SJSA1 (cell line): ENCODE data around the gene RPS27L. TPM values are rescaled to one million over a fixed set of nuclear protein-coding genes. Genes with fewer than 3 reads are reported as not detected.

Experiments used
- DNase-seq, 2 experiments: peaks; one replicate each; pipeline ENCODE4 v3.0.0-alpha.2; 2015 to 2020; ENCODE audit warnings: low spot score in 2 of 2, low read depth in 1 of 2
- H3K27ac ChIP-seq: fragments of 250-450 bp; sonication (Bioruptor Pico); 2 replicates; pipeline ENCODE4 v1.5.1; 2020; ENCODE audit warnings: mild to moderate bottlenecking, moderate library complexity
- H3K27me3 ChIP-seq: fragments of 250-450 bp; sonication (Bioruptor Pico); replicated peaks from 2 replicates; pipeline ENCODE4 v1.5.1; 2020; ENCODE audit warnings: mild to moderate bottlenecking, moderate library complexity
- H3K36me3 ChIP-seq: fragments of 250-450 bp; sonication (Bioruptor Pico); 2 replicates; pipeline ENCODE4 v1.5.1; 2020; ENCODE audit warnings: mild to moderate bottlenecking
- H3K4me1 ChIP-seq: fragments of 250-450 bp; sonication (Bioruptor Pico); replicated peaks from 2 replicates; pipeline ENCODE4 v1.6.1; 2021; ENCODE audit warnings: mild to moderate bottlenecking
- H3K4me3 ChIP-seq: fragments of 250-450 bp; sonication (Bioruptor Pico); 2 replicates; pipeline ENCODE4 v1.5.1; 2020; ENCODE audit warnings: mild to moderate bottlenecking
- H3K9me3 ChIP-seq: fragments of 250-450 bp; sonication (Bioruptor Pico); replicated peaks from 2 replicates; pipeline ENCODE4 v1.5.1; 2020; ENCODE audit warnings: mild to moderate bottlenecking
- total RNA-seq: library from RNA; depleted of rRNA; stranded (reverse); fragments of >200 nt; shearing (Covaris generic); gene quantifications from 2 replicates; pipeline ENCODE4 v1.2.3, GENCODE V29; 2014

The RPS27L gene
- total RNA-seq, 1 experiment from 2014 or later = 148 TPM

- Histone ChIP-seq H3K4me1 (peaks cover 4% of the 10 kb centered on the region; the same call in 1 of the 2 replicates), H3K4me3 (no peak overlapping the region), H3K9me3 (no peaks in the 10 kb centered on the region), H3K27ac (no peak overlapping the region), H3K27me3 (no peaks in the 10 kb centered on the region), H3K36me3 (peaks cover 45% of the 10 kb centered on the region)
- DNase-seq = no peak
Observed at GRCh38 chr15:63145426-63145825, 11.9 kb downstream of the RPS27L start.

- no peaks in the 10 kb centered on the region for H3K9me3 ChIP-seq
- H3K4me1 ChIP-seq = peaks cover 13% of the 10 kb centered on the region
- peaks cover 34% of the 10 kb centered on the region for H3K36me3 ChIP-seq
- no peaks in the 10 kb centered on the region for H3K27me3 ChIP-seq
- H3K27ac ChIP-seq = no peak overlapping the region
- no peak for DNase-seq
- H3K4me3 ChIP-seq = no peak overlapping the region
Observed at GRCh38 chr15:63140936-63141335, 16.3 kb downstream of the RPS27L start.

GRCh38 chr15:63136742-63137141 is 20.5 kb downstream of the RPS27L start:
- H3K27me3 ChIP-seq = no peaks in the 10 kb centered on the region
- peaks cover 41% of the 10 kb centered on the region for H3K4me1 ChIP-seq
- DNase-seq = no peak
- H3K9me3 ChIP-seq = no peaks in the 10 kb centered on the region
- H3K4me3 ChIP-seq = no peak overlapping the region
- peaks cover 40% of the 10 kb centered on the region for H3K36me3 ChIP-seq
- H3K27ac ChIP-seq = peak overlapping the region; percentile 64

DNA sequence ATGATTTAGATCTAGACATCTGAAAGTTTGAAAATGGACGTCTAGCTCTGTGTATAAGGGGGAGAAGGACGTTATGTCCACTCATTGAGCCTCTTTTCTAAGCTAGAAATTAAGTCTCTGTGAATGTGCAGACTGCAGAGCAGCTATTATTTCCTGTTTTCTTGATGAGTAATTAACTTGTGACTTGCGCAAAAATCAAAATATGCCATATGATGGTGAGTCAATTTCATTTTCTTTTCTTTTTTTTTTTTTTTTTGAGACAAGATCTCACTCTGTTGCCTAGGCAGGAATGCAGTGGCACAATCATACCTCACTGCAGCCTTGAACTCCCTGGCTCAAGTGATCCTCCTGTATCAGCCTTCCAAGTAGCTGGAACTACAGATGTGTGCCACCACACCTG is 21.5 kb downstream of the RPS27L start:
- no peaks in the 10 kb centered on the region for H3K27me3 ChIP-seq
- no peak overlapping the region for H3K4me3 ChIP-seq
- DNase-seq = peak in 1 of 2 experiments; percentile 45
- peak overlapping the region; percentile 64 for H3K27ac ChIP-seq
- H3K9me3 ChIP-seq = no peaks in the 10 kb centered on the region
- peaks cover 41% of the 10 kb centered on the region for H3K4me1 ChIP-seq
- H3K36me3 ChIP-seq = peaks cover 40% of the 10 kb centered on the region

GRCh38 chr15:63135281-63135680 is 22.0 kb downstream of the RPS27L start:
- Histone ChIP-seq H3K4me3 (no peak overlapping the region), H3K27me3 (no peaks in the 10 kb centered on the region), H3K4me1 (peaks cover 41% of the 10 kb centered on the region), H3K27ac (peak overlapping the region; percentile 60), H3K9me3 (no peaks in the 10 kb centered on the region), H3K36me3 (peaks cover 42% of the 10 kb centered on the region)
- DNase-seq = no peak

DNA sequence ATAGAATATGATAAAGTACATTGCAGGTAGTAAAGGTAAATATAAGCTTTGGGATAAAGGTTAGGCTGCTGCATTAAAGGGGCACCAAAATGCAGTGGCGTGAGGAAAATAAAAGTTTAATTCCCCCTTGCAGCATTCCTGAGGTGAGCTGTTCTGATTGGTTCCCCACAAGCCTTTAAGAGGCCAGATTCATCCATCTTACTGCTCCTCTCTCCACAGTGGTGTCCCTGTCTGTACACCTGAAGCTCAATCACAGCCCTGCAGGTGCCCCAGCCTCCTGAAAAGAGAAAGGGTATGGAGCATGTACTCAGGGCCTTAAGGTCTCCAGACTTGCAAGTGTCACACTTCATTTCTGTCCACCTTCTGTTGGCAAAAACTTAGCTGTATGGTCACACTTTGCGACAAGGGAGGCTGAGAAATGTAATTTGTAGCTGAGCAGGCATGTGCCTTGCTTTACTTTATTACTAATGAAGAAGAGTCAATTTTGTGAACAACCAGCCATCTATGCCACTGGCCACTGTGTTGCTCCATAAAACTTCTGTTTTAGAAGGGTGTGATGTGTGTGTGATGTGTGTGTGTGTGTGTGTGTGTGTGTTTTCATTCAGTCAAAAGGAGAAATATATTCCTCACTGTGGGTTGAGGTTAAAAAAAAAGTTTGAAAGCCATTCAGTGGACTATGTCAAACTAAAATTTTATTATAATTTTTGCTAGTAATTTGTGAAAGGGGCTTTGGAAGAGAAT is 22.9 kb downstream of the RPS27L start:
- DNase-seq = no peak
- no peaks in the 10 kb centered on the region for H3K27me3 ChIP-seq
- no peak overlapping the region for H3K4me3 ChIP-seq
- peak overlapping the region; percentile 55 for H3K27ac ChIP-seq
- H3K36me3 ChIP-seq = peaks cover 50% of the 10 kb centered on the region
- no peaks in the 10 kb centered on the region for H3K9me3 ChIP-seq
- peaks cover 41% of the 10 kb centered on the region for H3K4me1 ChIP-seq

- Histone ChIP-seq H3K4me3 (no peak overlapping the region), H3K4me1 (peaks cover 41% of the 10 kb centered on the region), H3K9me3 (no peaks in the 10 kb centered on the region), H3K27me3 (no peaks in the 10 kb centered on the region), H3K27ac (peak overlapping the region; percentile 55), H3K36me3 (peaks cover 56% of the 10 kb centered on the region)
- DNase-seq = peak in 1 of 2 experiments; percentile 72
Observed at GRCh38 chr15:63133786-63134185, 23.5 kb downstream of the RPS27L start.

DNA sequence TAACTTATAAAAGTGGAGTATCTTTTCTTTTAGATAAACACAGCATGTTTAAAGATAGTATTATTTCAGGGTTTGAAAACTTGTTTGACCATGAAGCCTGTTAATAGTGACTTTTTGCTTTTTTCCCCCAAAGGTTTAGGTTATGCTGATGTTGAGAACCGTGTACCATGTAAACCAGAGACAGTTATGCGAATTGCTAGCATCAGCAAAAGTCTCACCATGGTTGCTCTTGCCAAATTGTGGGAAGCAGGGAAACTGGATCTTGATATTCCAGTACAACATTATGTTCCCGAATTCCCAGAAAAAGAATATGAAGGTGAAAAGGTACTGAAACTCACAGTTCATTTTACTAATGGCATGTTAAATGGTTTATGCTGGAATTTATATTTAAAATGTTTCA is 30.6 kb downstream of the RPS27L start:
- H3K9me3 ChIP-seq = no peaks in the 10 kb centered on the region
- H3K27ac ChIP-seq = no peak overlapping the region
- peaks cover 76% of the 10 kb centered on the region for H3K36me3 ChIP-seq
- no peak for DNase-seq
- no peak overlapping the region for H3K4me3 ChIP-seq
- peaks cover 10% of the 10 kb centered on the region for H3K4me1 ChIP-seq
- H3K27me3 ChIP-seq = no peaks in the 10 kb centered on the region

GRCh38 chr15:63124506-63124905 is 32.8 kb downstream of the RPS27L start:
- H3K27me3 ChIP-seq = no peaks in the 10 kb centered on the region
- peaks cover 5% of the 10 kb centered on the region; the same call in 1 of the 2 replicates for H3K9me3 ChIP-seq
- peaks cover 14% of the 10 kb centered on the region for H3K4me1 ChIP-seq
- DNase-seq = no peak
- no peak overlapping the region for H3K27ac ChIP-seq
- H3K36me3 ChIP-seq = peaks cover 57% of the 10 kb centered on the region
- no peak overlapping the region for H3K4me3 ChIP-seq

DNA sequence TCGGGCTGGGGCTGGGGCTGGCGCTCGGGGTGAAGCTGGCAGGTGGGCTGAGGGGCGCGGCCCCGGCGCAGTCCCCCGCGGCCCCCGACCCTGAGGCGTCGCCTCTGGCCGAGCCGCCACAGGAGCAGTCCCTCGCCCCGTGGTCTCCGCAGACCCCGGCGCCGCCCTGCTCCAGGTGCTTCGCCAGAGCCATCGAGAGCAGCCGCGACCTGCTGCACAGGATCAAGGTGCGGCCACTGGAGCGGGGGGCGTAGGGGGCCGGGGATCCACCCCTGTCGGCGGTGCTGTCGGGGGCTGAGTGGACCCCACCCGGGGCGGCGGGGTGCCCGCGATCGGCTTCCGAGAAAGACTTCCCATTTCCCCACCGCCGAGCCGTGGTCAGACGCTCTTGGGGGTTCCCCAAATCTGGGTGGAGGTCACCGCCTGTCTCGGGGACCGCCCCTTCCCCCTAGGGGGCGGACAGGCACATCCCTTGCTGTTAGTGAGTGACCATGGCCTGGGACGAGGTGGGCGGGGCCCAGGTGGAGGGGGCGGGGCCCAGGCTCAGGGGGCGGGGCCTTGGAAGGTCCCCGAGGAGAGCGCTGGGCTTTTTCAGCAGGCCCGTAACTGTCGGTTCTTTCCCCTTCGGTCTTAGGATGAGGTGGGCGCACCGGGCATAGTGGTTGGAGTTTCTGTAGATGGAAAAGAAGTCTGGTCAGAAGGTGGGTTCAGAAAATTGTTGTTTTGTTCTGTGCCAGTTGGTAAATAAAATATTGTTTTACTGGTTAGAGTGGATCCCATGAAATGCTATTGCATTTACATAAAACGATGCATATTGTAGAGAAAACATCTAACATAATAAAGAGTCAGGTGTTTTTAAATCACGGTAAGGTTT is 35.0 kb downstream of the RPS27L start:
- H3K4me3 ChIP-seq = peak overlapping the region; percentile 97
- peaks cover 35% of the 10 kb centered on the region for H3K36me3 ChIP-seq
- peaks cover 16% of the 10 kb centered on the region for H3K4me1 ChIP-seq
- H3K9me3 ChIP-seq = peaks cover 6% of the 10 kb centered on the region; the same call in 1 of the 2 replicates
- H3K27ac ChIP-seq = peak overlapping the region; percentile 77
- no peaks in the 10 kb centered on the region for H3K27me3 ChIP-seq
- peak; percentile 78 to 87 for DNase-seq

DNA sequence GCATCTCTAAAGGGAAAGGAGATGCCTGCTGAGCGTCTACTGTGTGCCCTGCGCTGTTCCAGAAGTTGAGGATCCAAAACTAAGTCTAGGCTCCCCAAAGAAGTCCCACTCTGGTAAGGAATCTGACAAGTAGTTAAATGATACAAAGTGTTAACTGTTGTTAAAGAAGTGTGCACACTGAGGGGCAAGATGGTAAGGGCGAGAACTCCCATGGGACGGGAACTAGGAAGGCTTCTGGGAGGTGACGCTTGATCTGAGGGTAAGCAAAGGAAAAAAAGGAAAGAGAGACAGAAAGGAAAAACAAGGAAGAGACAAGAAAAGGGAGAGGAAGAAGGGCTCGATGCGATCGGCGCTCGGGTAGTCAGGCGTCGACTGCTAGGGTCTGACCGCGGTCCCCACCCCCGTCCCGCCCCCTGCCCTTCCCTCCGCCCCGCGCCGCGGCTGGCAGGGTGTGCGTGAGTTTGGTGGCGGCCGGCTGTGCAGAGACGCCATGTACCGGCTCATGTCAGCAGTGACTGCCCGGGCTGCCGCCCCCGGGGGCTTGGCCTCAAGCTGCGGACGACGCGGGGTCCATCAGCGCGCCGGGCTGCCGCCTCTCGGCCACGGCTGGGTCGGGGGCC is 35.8 kb downstream of the RPS27L start, which contains the start of gene LACTB:
Gene LACTB (plus strand): TSS at position 480 of the 620 bp plus-strand sequence. CDS start 11 bp downstream, at position 491.
- H3K27me3 ChIP-seq = no peaks in the 10 kb centered on the region
- peak within 1 kb of the TSS; percentile 77 for H3K27ac ChIP-seq
- peak within 1 kb of the TSS; percentile 97 for H3K4me3 ChIP-seq
- peak; percentile 66 to 90 for DNase-seq
- H3K4me1 ChIP-seq = peaks cover 19% of the 10 kb centered on the region
- H3K36me3 ChIP-seq = peaks cover 28% of the 10 kb centered on the region
- H3K9me3 ChIP-seq = peaks cover 6% of the 10 kb centered on the region; the same call in 1 of the 2 replicates

GRCh38 chr15:63118854-63119253 is 38.4 kb downstream of the RPS27L start:
- Histone ChIP-seq H3K27me3 (no peaks in the 10 kb centered on the region), H3K36me3 (peaks cover 14% of the 10 kb centered on the region), H3K4me3 (no peak overlapping the region), H3K27ac (no peak overlapping the region), H3K4me1 (peaks cover 28% of the 10 kb centered on the region), H3K9me3 (peaks cover 6% of the 10 kb centered on the region; the same call in 1 of the 2 replicates)
- DNase-seq = no peak

DNA sequence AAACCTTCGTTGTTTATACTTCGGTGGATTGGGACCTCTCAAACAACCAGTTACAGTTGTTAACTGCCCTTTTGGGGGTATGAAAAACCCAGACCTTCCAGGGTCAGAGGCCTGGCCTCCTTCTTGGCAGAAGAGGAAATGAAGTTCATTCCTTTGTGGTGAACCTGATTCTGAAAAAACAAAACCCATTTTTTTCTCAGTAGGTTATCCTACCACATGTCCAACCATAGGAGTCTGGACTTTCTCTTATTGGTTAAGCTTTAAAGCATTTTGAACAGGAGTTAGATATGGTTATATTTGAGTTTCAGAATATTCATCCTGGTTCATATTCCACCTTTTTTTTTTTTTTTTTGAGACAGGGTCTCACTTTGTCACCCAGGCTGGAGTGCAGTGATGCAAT is 42.8 kb downstream of the RPS27L start:
- Histone ChIP-seq H3K36me3 (no peaks in the 10 kb centered on the region), H3K4me3 (no peak overlapping the region), H3K27me3 (no peaks in the 10 kb centered on the region), H3K9me3 (peaks cover under 1% of the 10 kb centered on the region; the same call in 1 of the 2 replicates), H3K27ac (0 out of 2 replicates have a peak overlapping the region, but pooled peaks have one; percentile 16), H3K4me1 (peaks cover 41% of the 10 kb centered on the region)
- DNase-seq = no peak
